Ishikawa (cell line): ENCODE results near the gene SLC49A3.
A peak's percentile ranks its signal among the peaks of the same experiment; 100 is the strongest.

Experiments
- CEBPB ChIP-seq: IDR thresholded peaks from 2 replicates; pipeline ENCODE4 v1.6.1; 2012
- CREB1 ChIP-seq: IDR thresholded peaks from 2 replicates; pipeline ENCODE4 v1.6.1; 2012; ENCODE audit warnings: low read depth
- EGR1 ChIP-seq: IDR thresholded peaks from 2 replicates; pipeline ENCODE4 v1.6.1; 2012
- EP300 ChIP-seq: IDR thresholded peaks from 2 replicates; pipeline ENCODE4 v1.6.1; 2012; ENCODE audit warnings: borderline replicate concordance
- FOXM1 ChIP-seq: IDR thresholded peaks from 2 replicates; pipeline ENCODE4 v1.6.1; 2012; ENCODE audit warnings: low read depth, borderline replicate concordance
- MAX ChIP-seq: IDR thresholded peaks from 2 replicates; pipeline ENCODE4 v1.6.1; 2012
- NFIC ChIP-seq: IDR thresholded peaks from 2 replicates; pipeline ENCODE4 v1.6.1; 2012
- RAD21 ChIP-seq: IDR thresholded peaks from 2 replicates; pipeline ENCODE4 v1.6.1; 2012; ENCODE audit warnings: low read depth
- REST ChIP-seq: IDR thresholded peaks from 2 replicates; pipeline ENCODE4 v1.6.1; 2012; ENCODE audit warnings: low read depth, mild to moderate bottlenecking
- TAF1 ChIP-seq: IDR thresholded peaks from 2 replicates; pipeline ENCODE4 v1.6.1; 2012; ENCODE audit warnings: low read depth, mild to moderate bottlenecking
- TCF12 ChIP-seq: IDR thresholded peaks from 2 replicates; pipeline ENCODE4 v1.6.1; 2012; ENCODE audit warnings: low read depth
- TEAD4 ChIP-seq: IDR thresholded peaks from 2 replicates; pipeline ENCODE4 v1.6.1; 2012
- USF1 ChIP-seq: IDR thresholded peaks from 2 replicates; pipeline ENCODE4 v1.6.1; 2012
- YY1 ChIP-seq: IDR thresholded peaks from 2 replicates; pipeline ENCODE4 v1.6.1; 2012; ENCODE audit warnings: low read depth
- ZBTB7A ChIP-seq: IDR thresholded peaks from 2 replicates; pipeline ENCODE4 v1.6.1; 2012; ENCODE audit warnings: low read depth

Gene SLC49A3

GRCh38 chr4:666822-667544 is 22.0 kb downstream of the SLC49A3 start:
- no peak for TF ChIP-seq FOXM1
- no peak for TF ChIP-seq TAF1
- TF ChIP-seq EGR1 = no peak

GRCh38 chr4:666436-666810 is 22.5 kb downstream of the SLC49A3 start:
- TF ChIP-seq REST = no peak
- no peak for TF ChIP-seq RAD21
- TF ChIP-seq MAX = no peak
- no peak for TF ChIP-seq YY1
- no peak for TF ChIP-seq TCF12

- TF ChIP-seq TAF1 (no peak), CEBPB (no peak)
These were observed 23.1 kb downstream of the SLC49A3 start for GRCh38 chr4:665751-666435.

GRCh38 chr4:665381-665750 is 23.6 kb downstream of the SLC49A3 start:
- TF ChIP-seq RAD21 (no peak), YY1 (no peak), EP300 (no peak), NFIC (no peak), CREB1 (no peak), TEAD4 (no peak), EGR1 (no peak), TCF12 (no peak), FOXM1 (no peak), REST (no peak), USF1 (no peak), TAF1 (no peak), CEBPB (no peak), MAX (no peak), ZBTB7A (no peak)

- TF ChIP-seq EGR1 (no peak), EP300 (no peak)
These were observed 24.2 kb downstream of the SLC49A3 start for GRCh38 chr4:664713-665231.

- TF ChIP-seq YY1 = no peak
- TF ChIP-seq NFIC = no peak
- no peak; the same call in 1 of the 2 replicates for TF ChIP-seq ZBTB7A
- peak; percentile 14; the same call in 1 of the 2 replicates for TF ChIP-seq MAX
- TF ChIP-seq EGR1 = peak; percentile 49; the same call in 1 of the 2 replicates
- no peak for TF ChIP-seq TCF12
- no peak for TF ChIP-seq RAD21
- peak; percentile 83 for TF ChIP-seq USF1
- TF ChIP-seq CEBPB = no peak
These were observed 25.2 kb downstream of the SLC49A3 start for GRCh38 chr4:663438-664428.
